ENCODE results near the gene C3orf38.

GRCh38 chr3:88188436-88188835 is 38.7 kb downstream of the C3orf38 start:
- TF ChIP-seq CTCF (IDR thresholded peaks at IDR 0.05; ENCODE audit: low read length) (no peak), EZH2 (optimal IDR thresholded peaks at IDR 0.05; ENCODE audit: low read depth, low read length) (no peak), EZH2phosphoT487 (IDR thresholded peaks at IDR 0.05; ENCODE audit: low read length) (no peak)

Data from MM.1S (cell line).